HCT116 (cell line): ENCODE measurements around the gene CES5A.

Source experiments
- CEBPB ChIP-seq: IDR thresholded peaks from 2 replicates; pipeline ENCODE4 v1.6.1; 2012; ENCODE audit warnings: low read depth
- EZH2 ChIP-seq: fragments of 200-600 bp; sonication (generic); IDR thresholded peaks from 2 replicates; pipeline ENCODE4 v1.6.1; 2017; ENCODE audit warnings: antibody characterized with exemption, mixed run types
- POLR2A ChIP-seq: IDR thresholded peaks from 2 replicates; pipeline ENCODE4 v1.7.0; 2011; ENCODE audit warnings: borderline replicate concordance; ENCODE audit not compliant: insufficient read depth, insufficient read length; ENCODE audit errors: extremely low read depth
- POLR2AphosphoS5 ChIP-seq: IDR thresholded peaks from 2 replicates; pipeline ENCODE4 v1.6.1; 2011; ENCODE audit warnings: mild to moderate bottlenecking, low read depth, low read length, moderate library complexity
- SRF ChIP-seq: IDR thresholded peaks from 2 replicates; pipeline ENCODE4 v1.6.1; 2012; ENCODE audit warnings: low read depth
- YY1 ChIP-seq: IDR thresholded peaks from 2 replicates; pipeline ENCODE4 v1.6.1; 2011; ENCODE audit warnings: low read length, low read depth, moderate library complexity, mild to moderate bottlenecking; ENCODE audit not compliant: insufficient replicate concordance; ENCODE audit errors: extremely low read depth
- ZNF274 ChIP-seq: fragments of 200-500 bp; sonication (Bioruptor generic); IDR thresholded peaks from 2 replicates; pipeline ENCODE4 v1.6.1; 2014; ENCODE audit warnings: mild to moderate bottlenecking, low read depth, low read length, inconsistent platforms
- TF ChIP-seq, protein P1 (sequence below), 3 experiments: fragments of 200-600 bp in 1 of 3; sonication (generic) in 1 of 3; IDR thresholded peaks in 2 of 3; conservative IDR thresholded peaks in 1 of 3; 2 replicates each; pipeline ENCODE4 v1.5.1; 2012 to 2017; ENCODE audit warnings: low read depth in 2 of 3, low read length in 2 of 3, antibody characterized with exemption in 1 of 3, borderline replicate concordance in 1 of 3, control low read depth in 1 of 3, mild to moderate bottlenecking in 1 of 3, mixed read lengths in 1 of 3, mixed run types in 1 of 3, moderate library complexity in 1 of 3; ENCODE audit not compliant: insufficient read depth in 1 of 3
- TF ChIP-seq, protein P2 (sequence below): IDR thresholded peaks from 2 replicates; pipeline ENCODE4 v1.6.1; 2012

DNA sequence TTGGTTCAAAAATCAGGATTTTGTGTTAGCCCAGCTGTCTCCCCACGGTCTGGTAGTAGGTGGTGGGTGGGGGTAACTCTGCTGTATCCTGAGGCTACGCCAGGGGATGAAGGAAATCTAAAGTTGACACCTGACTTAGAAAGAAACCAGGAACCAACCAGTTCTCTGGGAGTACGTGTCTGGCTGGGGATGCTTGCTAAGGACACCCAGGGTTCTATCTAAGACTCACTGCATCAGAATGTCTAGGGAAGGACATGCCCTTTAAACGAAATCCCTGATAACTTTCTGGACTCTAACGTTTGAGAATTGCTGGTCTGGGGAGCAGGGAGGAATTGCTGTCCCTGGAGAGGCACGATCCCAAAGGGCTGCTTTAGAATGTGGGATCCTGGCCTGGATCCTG, 39.2 kb upstream of the CES5A start:
- TF ChIP-seq, protein P1, sequence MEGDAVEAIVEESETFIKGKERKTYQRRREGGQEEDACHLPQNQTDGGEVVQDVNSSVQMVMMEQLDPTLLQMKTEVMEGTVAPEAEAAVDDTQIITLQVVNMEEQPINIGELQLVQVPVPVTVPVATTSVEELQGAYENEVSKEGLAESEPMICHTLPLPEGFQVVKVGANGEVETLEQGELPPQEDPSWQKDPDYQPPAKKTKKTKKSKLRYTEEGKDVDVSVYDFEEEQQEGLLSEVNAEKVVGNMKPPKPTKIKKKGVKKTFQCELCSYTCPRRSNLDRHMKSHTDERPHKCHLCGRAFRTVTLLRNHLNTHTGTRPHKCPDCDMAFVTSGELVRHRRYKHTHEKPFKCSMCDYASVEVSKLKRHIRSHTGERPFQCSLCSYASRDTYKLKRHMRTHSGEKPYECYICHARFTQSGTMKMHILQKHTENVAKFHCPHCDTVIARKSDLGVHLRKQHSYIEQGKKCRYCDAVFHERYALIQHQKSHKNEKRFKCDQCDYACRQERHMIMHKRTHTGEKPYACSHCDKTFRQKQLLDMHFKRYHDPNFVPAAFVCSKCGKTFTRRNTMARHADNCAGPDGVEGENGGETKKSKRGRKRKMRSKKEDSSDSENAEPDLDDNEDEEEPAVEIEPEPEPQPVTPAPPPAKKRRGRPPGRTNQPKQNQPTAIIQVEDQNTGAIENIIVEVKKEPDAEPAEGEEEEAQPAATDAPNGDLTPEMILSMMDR (IDR thresholded peaks at IDR 0.05 in 2 of 3, conservative IDR thresholded peaks at IDR 0.05 in 1 of 3; ENCODE audit: borderline replicate concordance in 1 of 3, insufficient read depth in 1 of 3, low read depth in 2 of 3, low read length in 2 of 3), result no peak
- TF ChIP-seq, protein P2, sequence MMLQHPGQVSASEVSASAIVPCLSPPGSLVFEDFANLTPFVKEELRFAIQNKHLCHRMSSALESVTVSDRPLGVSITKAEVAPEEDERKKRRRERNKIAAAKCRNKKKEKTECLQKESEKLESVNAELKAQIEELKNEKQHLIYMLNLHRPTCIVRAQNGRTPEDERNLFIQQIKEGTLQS, result no peak
- TF ChIP-seq POLR2A (no peak), YY1 (no peak), SRF (no peak), EZH2 (no peak), POLR2AphosphoS5 (no peak), CEBPB (no peak), ZNF274 (no peak)
